Mesenchymal stem cell (in vitro differentiated cells and primary cell): ENCODE data around the gene ENPP4.

Experiments used
- DNase-seq: peaks from one replicate; pipeline ENCODE4 v3.0.0-alpha.2; 2013
- H2AFZ ChIP-seq: one replicate; pipeline ENCODE4 v1.6.1; 2013; ENCODE audit warnings: low read depth, mild to moderate bottlenecking, control low read depth, inconsistent platforms, low read length, moderate library complexity
- H2AK5ac ChIP-seq: 2 replicates; pipeline ENCODE4 v1.6.1; 2013; ENCODE audit warnings: low read length, moderate library complexity, mild to moderate bottlenecking, inconsistent platforms; ENCODE audit not compliant: severe bottlenecking
- H2BK120ac ChIP-seq: one replicate; pipeline ENCODE4 v1.6.1; 2013; ENCODE audit warnings: low read depth, mild to moderate bottlenecking, inconsistent platforms, low read length, moderate library complexity
- H2BK12ac ChIP-seq, 2 experiments: one replicate each; pipeline ENCODE4 v1.6.1; 2013; ENCODE audit warnings: inconsistent platforms in 2 of 2, low read length in 2 of 2, mild to moderate bottlenecking in 2 of 2, moderate library complexity in 2 of 2, control low read depth in 1 of 2
- H2BK15ac ChIP-seq: one replicate; pipeline ENCODE4 v1.6.1; 2013; ENCODE audit warnings: mild to moderate bottlenecking, low read depth, inconsistent platforms; ENCODE audit not compliant: poor library complexity, severe bottlenecking
- H2BK5ac ChIP-seq: 2 replicates; pipeline ENCODE4 v1.6.1; 2013; ENCODE audit warnings: low read depth, mild to moderate bottlenecking, low read length, control low read depth, inconsistent platforms; ENCODE audit not compliant: poor library complexity, severe bottlenecking
- H3K14ac ChIP-seq, 2 experiments: one replicate each; pipeline ENCODE4 v1.6.1; 2013; ENCODE audit warnings: inconsistent platforms in 2 of 2, low read length in 2 of 2, control low read depth in 1 of 2, mild to moderate bottlenecking in 1 of 2, moderate library complexity in 1 of 2
- H3K18ac ChIP-seq, 2 experiments: one replicate each; pipeline ENCODE4 v1.6.1; 2013; ENCODE audit warnings: inconsistent platforms in 2 of 2, low read length in 2 of 2, control low read depth in 1 of 2, low read depth in 1 of 2, mild to moderate bottlenecking in 1 of 2
- H3K23ac ChIP-seq, 2 experiments: one replicate each; pipeline ENCODE4 v1.6.1; 2013; ENCODE audit warnings: inconsistent platforms in 2 of 2, low read length in 2 of 2, mild to moderate bottlenecking in 2 of 2, moderate library complexity in 2 of 2, control low read depth in 1 of 2
- H3K27ac ChIP-seq: 2 replicates; pipeline ENCODE4 v1.5.1; 2013; ENCODE audit warnings: mild to moderate bottlenecking, moderate library complexity, low read length, control low read depth, inconsistent platforms; ENCODE audit not compliant: poor library complexity, severe bottlenecking
- H3K27me3 ChIP-seq, 2 experiments: 2 replicates each; pipeline versions ENCODE4 v1.6.1 to v1.7.0; 2013; ENCODE audit warnings: low read length in 2 of 2, mild to moderate bottlenecking in 2 of 2, moderate library complexity in 2 of 2, control low read depth in 1 of 2, inconsistent platforms in 1 of 2; ENCODE audit not compliant: control insufficient read depth in 1 of 2, insufficient read depth in 1 of 2
- H3K36me3 ChIP-seq, 2 experiments: 2 replicates each; pipeline versions ENCODE4 v1.6.1 to v1.7.0; 2013; ENCODE audit warnings: low read length in 2 of 2, control low read depth in 1 of 2, inconsistent platforms in 1 of 2, low read depth in 1 of 2, mild to moderate bottlenecking in 1 of 2; ENCODE audit not compliant: insufficient read depth in 2 of 2, control insufficient read depth in 1 of 2
- H3K4ac ChIP-seq, 2 experiments: one replicate each; pipeline ENCODE4 v1.6.1; 2013; ENCODE audit warnings: inconsistent platforms in 2 of 2, low read length in 2 of 2, mild to moderate bottlenecking in 2 of 2, moderate library complexity in 2 of 2, control low read depth in 1 of 2, low read depth in 1 of 2
- H3K4me1 ChIP-seq: 2 replicates; pipeline ENCODE4 v1.6.1; 2013; ENCODE audit warnings: low read depth, low read length, control low read depth; ENCODE audit not compliant: control insufficient read depth, insufficient read depth
- H3K4me2 ChIP-seq: 2 replicates; pipeline ENCODE4 v1.6.1; 2013; ENCODE audit warnings: low read length, mild to moderate bottlenecking, inconsistent platforms; ENCODE audit not compliant: poor library complexity, severe bottlenecking
- H3K4me3 ChIP-seq, 2 experiments: 2 replicates each; pipeline versions ENCODE4 v1.5.1 to v1.7.0; 2013; ENCODE audit warnings: low read length in 2 of 2, mild to moderate bottlenecking in 2 of 2, control low read depth in 1 of 2, low read depth in 1 of 2; ENCODE audit not compliant: insufficient read depth in 1 of 2
- H3K79me1 ChIP-seq: replicated peaks from 2 replicates; pipeline ENCODE4 v1.6.1; 2013; ENCODE audit warnings: mild to moderate bottlenecking, control low read depth, low read length, inconsistent platforms; ENCODE audit not compliant: poor library complexity, severe bottlenecking
- H3K9ac ChIP-seq: 2 replicates; pipeline ENCODE4 v1.7.0; 2013; ENCODE audit warnings: mild to moderate bottlenecking, low read length, moderate library complexity
- H3K9me3 ChIP-seq: 2 replicates; pipeline ENCODE4 v1.7.0; 2013; ENCODE audit warnings: mild to moderate bottlenecking, low read length; ENCODE audit not compliant: control insufficient read depth
- H4K8ac ChIP-seq: one replicate; pipeline ENCODE4 v1.6.1; 2013; ENCODE audit warnings: inconsistent platforms, mild to moderate bottlenecking, low read length, moderate library complexity
- H4K91ac ChIP-seq: one replicate; pipeline ENCODE4 v1.6.1; 2013; ENCODE audit warnings: mild to moderate bottlenecking, low read length, inconsistent platforms
- WGBS: methylation state at CpG from one replicate; pipeline ENCODE4 v1.1.7; 2013; ENCODE audit warnings: mixed read lengths; 5-methylcytosine and 5-hydroxymethylcytosine counted together

Gene ENPP4

DNA sequence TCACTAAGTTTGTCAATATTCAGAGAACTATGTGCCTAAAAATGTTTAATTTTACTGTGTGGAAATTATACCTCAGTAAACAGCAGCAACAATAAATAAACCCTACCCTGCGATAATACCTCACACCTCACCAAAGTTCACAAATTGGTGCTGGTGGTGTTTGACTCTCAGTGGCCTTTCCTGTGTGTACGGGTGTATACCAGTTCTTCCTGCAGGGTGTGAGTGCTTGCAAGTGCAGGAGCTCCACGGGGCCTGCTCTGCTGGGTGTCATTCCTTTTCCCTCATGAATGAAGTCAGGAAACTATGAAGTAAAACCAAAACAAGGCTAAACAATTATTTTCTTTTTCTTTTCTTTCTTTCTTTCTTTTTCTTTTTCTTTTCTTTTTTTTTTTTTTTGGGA is 45.1 kb downstream of the ENPP4 start:
- Histone ChIP-seq H3K4me2 (no peak overlapping the region), H3K23ac (no peak overlapping the region), H3K27ac (no peak overlapping the region), H3K9ac (no peak overlapping the region), H3K18ac (no peak overlapping the region), H3K4me1 (peaks cover 10% of the 10 kb centered on the region), H3K27me3 (peaks cover 5 to 30% of the 10 kb centered on the region in 2 experiments), H4K8ac (no peak overlapping the region), H2AK5ac (no peak overlapping the region), H3K36me3 (no peaks in the 10 kb centered on the region), H3K4ac (no peak overlapping the region), H3K14ac (no peak overlapping the region), H3K79me1 (no peaks in the 10 kb centered on the region), H2AFZ (no peak overlapping the region), H2BK5ac (no peak overlapping the region), H3K4me3 (no peak overlapping the region), H3K9me3 (no peaks in the 10 kb centered on the region), H2BK12ac (no peak overlapping the region), H2BK120ac (no peak overlapping the region), H4K91ac (no peak overlapping the region), H2BK15ac (no peak overlapping the region)
- 75% methylated on average over 3 of the region's 3 CpGs for WGBS
- no peak for DNase-seq

GRCh38 chr6:46175446-46175845 is 45.7 kb downstream of the ENPP4 start:
- Histone ChIP-seq H3K14ac (no peak overlapping the region), H3K18ac (no peak overlapping the region), H3K27ac (no peak overlapping the region), H3K4me2 (no peak overlapping the region), H2BK5ac (no peak overlapping the region), H3K4ac (no peak overlapping the region), H3K4me1 (peaks cover 9% of the 10 kb centered on the region), H2BK12ac (no peak overlapping the region), H3K27me3 (peaks cover 5 to 33% of the 10 kb centered on the region in 2 experiments), H2AFZ (no peak overlapping the region), H4K91ac (no peak overlapping the region), H3K79me1 (no peaks in the 10 kb centered on the region), H2BK15ac (no peak overlapping the region), H3K36me3 (no peaks in the 10 kb centered on the region), H4K8ac (no peak overlapping the region), H2AK5ac (no peak overlapping the region), H3K9me3 (no peaks in the 10 kb centered on the region), H3K23ac (no peak overlapping the region), H3K9ac (no peak overlapping the region), H3K4me3 (no peak overlapping the region), H2BK120ac (no peak overlapping the region)
- no peak for DNase-seq
- 100% methylated on average over 2 of the region's 4 CpGs for WGBS

DNA sequence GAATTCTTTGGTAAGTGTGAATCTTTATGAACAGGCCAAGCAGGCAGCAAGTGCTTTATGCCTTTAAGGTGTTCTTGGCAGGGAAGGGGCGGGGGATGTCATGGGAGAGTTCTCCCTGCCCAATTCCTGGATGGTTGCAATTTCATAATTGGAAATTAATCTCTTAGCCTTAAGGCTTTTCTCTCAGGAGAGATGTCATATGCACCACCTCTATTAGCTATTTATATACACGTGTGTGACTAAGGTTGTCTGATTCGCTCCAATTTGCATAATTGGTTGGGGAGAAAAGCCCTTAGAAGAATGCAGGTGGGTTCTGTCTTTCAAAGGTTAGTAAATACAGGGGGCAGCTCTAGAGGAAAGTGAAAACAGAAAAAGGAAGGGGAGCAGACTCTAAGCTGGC is 46.2 kb downstream of the ENPP4 start:
- Histone ChIP-seq H4K8ac (no peak overlapping the region), H3K18ac (no peak overlapping the region), H3K4me2 (no peak overlapping the region), H3K36me3 (no peaks in the 10 kb centered on the region), H3K4me3 (no peak overlapping the region), H2BK12ac (no peak overlapping the region), H3K9ac (no peak overlapping the region), H2BK120ac (no peak overlapping the region), H2AFZ (no peak overlapping the region), H3K27me3 (peaks cover 5 to 32% of the 10 kb centered on the region in 2 experiments), H3K4ac (no peak overlapping the region), H2BK15ac (no peak overlapping the region), H3K4me1 (peaks cover 3% of the 10 kb centered on the region), H3K9me3 (no peaks in the 10 kb centered on the region), H2AK5ac (no peak overlapping the region), H3K14ac (no peak overlapping the region), H3K23ac (no peak overlapping the region), H3K79me1 (no peaks in the 10 kb centered on the region), H3K27ac (no peak overlapping the region), H4K91ac (no peak overlapping the region), H2BK5ac (no peak overlapping the region)
- no peak for DNase-seq
- WGBS, result 61% methylated on average over 3 of the region's 3 CpGs

DNA sequence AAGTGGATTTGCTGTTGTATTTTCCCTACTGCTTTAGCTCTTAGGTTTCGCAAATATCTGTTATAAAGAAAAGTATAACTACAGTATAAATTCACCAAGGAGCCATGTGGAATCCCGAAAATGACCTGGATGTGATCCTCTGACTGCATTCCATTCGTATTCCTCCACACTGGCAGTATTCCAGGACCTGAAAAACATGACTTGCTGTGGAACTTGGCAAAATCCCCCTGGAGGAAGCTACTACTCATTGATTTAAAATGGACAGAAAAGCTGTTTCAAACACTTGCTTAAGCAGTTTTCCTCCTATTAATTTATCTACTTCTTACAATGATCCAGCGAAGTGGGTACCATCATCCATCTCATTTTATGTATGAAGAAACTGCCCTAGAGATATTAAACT is 54.3 kb downstream of the ENPP4 start:
- no peaks in the 10 kb centered on the region for H3K9me3 ChIP-seq
- no peak overlapping the region for H2BK12ac ChIP-seq
- no peaks in the 10 kb centered on the region for H3K79me1 ChIP-seq
- H3K4ac ChIP-seq, result no peak overlapping the region
- no peak overlapping the region for H2AK5ac ChIP-seq
- no peak overlapping the region for H4K8ac ChIP-seq
- H2BK120ac ChIP-seq, result no peak overlapping the region
- H3K18ac ChIP-seq, result no peak overlapping the region
- no peaks in the 10 kb centered on the region for H3K36me3 ChIP-seq
- H2BK5ac ChIP-seq, result no peak overlapping the region
- H4K91ac ChIP-seq, result no peak overlapping the region
- peak; percentile 12 for DNase-seq
- peak overlapping the region in 1 of 2 experiments; percentile 27 for H3K4me3 ChIP-seq
- no peaks in the 10 kb centered on the region for H3K4me1 ChIP-seq
- no peak overlapping the region for H3K14ac ChIP-seq
- WGBS, result 49% methylated on average over 4 of the region's 4 CpGs
- no peak overlapping the region for H3K27ac ChIP-seq
- H3K9ac ChIP-seq, result peak overlapping the region; percentile 69
- H2AFZ ChIP-seq, result no peak overlapping the region
- H3K27me3 ChIP-seq, result peaks cover 0 to 13% of the 10 kb centered on the region in 2 experiments
- H3K4me2 ChIP-seq, result no peak overlapping the region
- H2BK15ac ChIP-seq, result no peak overlapping the region
- no peak overlapping the region for H3K23ac ChIP-seq
